ENCODE data around the gene CCER1.

The CCER1 gene

DNA sequence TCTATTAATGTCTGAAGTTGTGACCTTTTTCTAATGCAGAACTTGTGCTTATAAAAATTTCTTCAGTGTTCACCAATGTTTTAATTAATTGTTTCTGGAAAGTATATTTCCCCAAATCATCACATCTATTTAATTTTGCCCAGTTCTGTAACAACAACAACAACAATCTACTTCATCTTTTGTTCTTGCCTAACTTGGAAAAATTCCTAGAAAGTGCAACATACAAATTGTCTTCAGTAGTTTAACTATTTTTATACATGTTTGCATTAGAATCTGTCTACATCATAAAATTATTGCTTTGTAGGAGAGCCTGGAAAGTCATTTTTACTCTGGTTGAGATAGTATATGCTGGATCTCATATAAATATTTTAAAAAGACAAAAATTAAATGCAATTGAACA, 38.5 kb downstream of the CCER1 start:
- DNase-seq: no peak

DNA sequence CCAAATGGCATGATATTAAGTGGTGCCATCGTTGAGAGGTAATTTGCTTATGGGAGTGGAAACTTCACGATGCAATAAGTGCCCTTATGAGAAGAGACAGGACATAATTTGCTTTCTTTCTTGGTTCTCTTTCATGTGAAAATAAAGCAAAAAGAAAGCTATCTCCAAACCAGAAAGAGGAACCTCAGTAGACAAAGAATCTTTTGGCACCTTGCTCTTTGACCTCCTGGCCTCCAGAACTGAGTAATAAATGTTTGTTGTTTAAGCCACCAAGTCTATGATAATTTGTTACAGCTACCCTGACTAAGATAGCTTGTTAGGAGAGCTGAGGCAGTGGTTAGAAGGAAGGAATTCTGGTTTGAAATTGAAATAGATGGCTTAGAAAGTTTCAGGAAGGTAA, 39.6 kb downstream of the CCER1 start:
- no peak for DNase-seq

DNA sequence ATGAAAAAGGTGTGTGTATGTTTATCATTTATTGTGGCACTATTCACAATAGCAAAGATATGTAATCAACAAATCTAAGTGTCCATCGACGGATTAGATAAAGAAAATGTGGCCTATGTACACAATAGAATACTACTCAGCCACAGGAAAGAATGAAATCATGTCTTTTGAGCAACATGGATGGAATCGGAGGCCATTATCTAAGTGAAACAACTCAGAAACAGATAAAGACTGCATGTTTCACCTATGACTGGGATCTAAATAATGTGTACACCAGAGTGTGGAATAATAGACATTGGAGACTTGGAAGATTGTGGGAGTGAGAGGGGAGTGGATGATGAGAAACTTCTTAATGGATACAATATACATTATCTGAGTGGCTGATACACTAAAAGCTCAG, 44.0 kb downstream of the CCER1 start:
- DNase-seq: no peak

DNA sequence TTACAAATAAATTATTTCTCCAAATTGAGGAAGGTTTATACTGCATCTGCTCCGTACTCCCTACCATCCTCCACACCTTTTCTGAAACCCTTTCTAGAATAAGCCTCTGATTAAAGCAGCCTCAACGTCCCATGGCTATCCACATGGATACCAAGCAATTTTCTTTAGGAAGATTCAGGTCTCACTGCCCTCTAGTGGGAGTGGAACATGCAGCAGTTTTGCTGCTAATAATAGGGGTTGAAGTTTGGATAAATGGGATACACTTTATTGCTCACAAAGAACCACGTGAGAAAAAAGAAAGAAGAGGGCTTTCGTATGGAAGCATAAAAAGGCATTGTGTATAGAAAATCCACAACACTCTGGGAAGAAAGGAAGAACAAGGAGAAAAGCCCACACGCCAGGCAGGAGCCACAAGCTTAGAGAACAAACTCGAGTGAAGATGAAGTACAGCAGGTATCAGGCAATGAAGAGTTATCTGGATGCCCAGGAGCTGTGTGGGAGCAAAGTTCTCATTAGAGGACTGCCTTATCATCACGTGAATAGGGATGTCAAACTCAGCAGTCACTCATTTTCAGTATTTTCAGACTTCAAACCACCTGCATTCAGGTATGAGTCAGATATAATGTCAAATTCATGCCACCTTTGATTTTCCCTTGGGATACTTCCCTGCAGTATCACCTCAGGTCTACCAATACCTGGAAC, 45.8 kb downstream of the CCER1 start:
- DNase-seq: no peak

GRCh38 chr12:90908465-90908864, 46.5 kb downstream of the CCER1 start:
- no peak for DNase-seq

DNA sequence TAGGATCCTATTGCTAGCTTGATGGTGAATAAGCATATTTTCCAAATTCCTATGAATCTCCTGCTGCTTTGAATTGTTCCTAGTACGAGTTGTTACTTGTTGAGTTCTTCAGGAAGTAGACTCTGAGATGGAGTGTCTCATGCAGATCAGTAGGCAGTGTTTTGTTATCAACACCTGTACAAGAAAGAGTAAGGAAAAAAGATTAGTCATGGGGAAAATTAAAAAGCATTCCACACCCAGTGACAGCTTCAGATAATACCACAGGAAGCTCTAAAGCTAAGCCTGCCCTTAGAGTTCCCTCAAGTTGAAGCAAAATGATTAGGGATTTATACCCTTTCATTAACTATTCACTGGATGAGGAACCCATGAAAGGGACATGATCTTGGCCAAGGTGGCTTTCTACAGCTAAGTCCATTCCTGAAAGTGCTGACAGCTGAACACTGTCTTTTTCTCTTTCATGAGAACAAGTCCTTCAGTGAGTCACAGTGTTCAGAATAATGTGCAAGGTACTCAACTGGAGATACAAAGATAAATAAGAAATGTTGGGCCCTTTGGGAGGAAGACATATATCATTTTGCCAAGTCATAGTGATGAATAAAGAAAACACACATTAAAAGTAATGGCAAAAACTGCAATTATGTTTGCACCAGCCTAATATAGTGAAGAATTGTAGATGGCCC, 49.1 kb downstream of the CCER1 start:
- DNase-seq: no peak

GRCh38 chr12:90902596-90902995, 52.4 kb downstream of the CCER1 start:
- DNase-seq: no peak

Data from CD4-positive, alpha-beta T cell treated with Interferon gamma for 1 hour (primary cell).